Panc1 (cell line): ENCODE data around the gene GRM7. TPM values are rescaled to one million over a fixed set of nuclear protein-coding genes. Genes with fewer than 3 reads are reported as not detected.

Experiments used
- ATAC-seq: fragments of 200-7000 bp; cut with Tn5 transposase; 2 replicates; pipeline ENCODE4 v1.9.1; 2020; ENCODE audit warnings: mild to moderate bottlenecking, moderate library complexity
- BruUV-seq: library from RNA; stranded (reverse); fragments of 400-500 nt; replicated peaks from 2 replicates; lab custom pipeline; 2021; lab: Mats Ljungman, UMichigan
- CTCF ChIA-PET: fragments of 300-600 bp; sonication (Branson Sonifier 250); formaldehyde crosslinking; loops from one replicate; lab custom pipeline; 2022; ENCODE audit warnings: antibody characterized with exemption; lab: Charles Lee
- POLR2A ChIA-PET: fragments of 300-600 bp; sonication (Branson Sonifier 250); formaldehyde crosslinking; loops from one replicate; lab custom pipeline; 2022; ENCODE audit warnings: antibody characterized with exemption; lab: Charles Lee
- DNase-seq: peaks from one replicate; pipeline ENCODE4 v3.0.0-alpha.2; 2010; ENCODE audit warnings: low read depth, low spot score
- H3K27ac ChIP-seq: 2 replicates; pipeline ENCODE4 v1.5.1; 2011; ENCODE audit warnings: mild to moderate bottlenecking, low read length, inconsistent platforms
- H3K27me3 ChIP-seq: fragments of 200-500 bp; sonication (Bioruptor generic); 2 replicates; pipeline ENCODE4 v1.6.0; 2014; ENCODE audit warnings: low read length, inconsistent platforms; ENCODE audit not compliant: control insufficient read depth, insufficient read depth
- H3K36me3 ChIP-seq: fragments of 200-500 bp; sonication (Bioruptor generic); 2 replicates; pipeline ENCODE4 v1.5.1; 2014; ENCODE audit warnings: inconsistent platforms, mild to moderate bottlenecking, low read length, moderate library complexity; ENCODE audit not compliant: control insufficient read depth, insufficient read depth
- H3K4me1 ChIP-seq: 2 replicates; pipeline ENCODE4 v1.5.1; 2011; ENCODE audit warnings: inconsistent platforms, mild to moderate bottlenecking, low read length, moderate library complexity; ENCODE audit not compliant: control insufficient read depth, insufficient read depth
- H3K4me3 ChIP-seq, 2 experiments: 2 replicates each; pipeline ENCODE4 v1.5.1; 2011 to 2012; ENCODE audit warnings: low read depth in 2 of 2, low read length in 2 of 2, mild to moderate bottlenecking in 2 of 2, inconsistent platforms in 1 of 2, moderate library complexity in 1 of 2
- H3K9me3 ChIP-seq: fragments of 200-500 bp; sonication (Bioruptor generic); 2 replicates; pipeline ENCODE4 v1.5.1; 2014; ENCODE audit warnings: low read depth, mild to moderate bottlenecking, inconsistent platforms, low read length, moderate library complexity; ENCODE audit not compliant: control insufficient read depth, insufficient read depth
- CTCF ChIP-seq: fragments of 450-650 bp; IDR thresholded peaks from 2 replicates; pipeline ENCODE4 v1.5.1; 2017; ENCODE audit warnings: mild to moderate bottlenecking
- POLR2AphosphoS5 ChIP-seq: IDR thresholded peaks from 2 replicates; pipeline ENCODE4 v1.6.1; 2012; ENCODE audit warnings: mild to moderate bottlenecking, low read depth, low read length, moderate library complexity
- SIN3A ChIP-seq: IDR thresholded peaks from 2 replicates; pipeline ENCODE4 v1.6.1; 2012; ENCODE audit warnings: low read depth, mild to moderate bottlenecking, low read length, moderate library complexity, borderline replicate concordance; ENCODE audit not compliant: insufficient read depth
- TCF7L2 ChIP-seq: IDR thresholded peaks from 2 replicates; pipeline ENCODE4 v1.6.1; 2011; ENCODE audit warnings: mild to moderate bottlenecking, low read depth, low read length, inconsistent platforms
- in situ Hi-C: cut with HindIII; loops from 2 replicates; pipeline ENCODE4 v1.10.0; 2016; ENCODE audit warnings: low sequenced_read_pairs, low pct_unique_long_range_greater_than_20kb
- intact Hi-C: fragments of 100-400 bp; cut with micrococcal nuclease; formaldehyde crosslinking; loops from one replicate; pipeline ENCODE4 v1.10.0; 2022; ENCODE audit not compliant: unreplicated experiment
- total RNA-seq: library from RNA; stranded (reverse); gene quantifications from one replicate; pipeline ENCODE4 v1.2.1, GENCODE V29; 2021; ENCODE audit not compliant: unreplicated experiment
- TF ChIP-seq, protein P1 (sequence below), 2 experiments: IDR thresholded peaks; 2 replicates each; pipeline ENCODE4 v1.6.1; 2011 to 2012; ENCODE audit warnings: low read depth in 2 of 2, control low read depth in 1 of 2, low read length in 1 of 2, mild to moderate bottlenecking in 1 of 2, moderate library complexity in 1 of 2; ENCODE audit not compliant: insufficient read depth in 1 of 2

Gene GRM7
- total RNA-seq, 1 experiment from 2014 or later, result not detected

- ChIA-PET POLR2A (no interaction called here), CTCF (no interaction called here)
- no TSS peak for BruUV-seq
- no peak for TF ChIP-seq TCF7L2
- TF ChIP-seq POLR2AphosphoS5, result no peak
- TF ChIP-seq SIN3A, result no peak
- Histone ChIP-seq H3K4me1 (no peaks in the 10 kb centered on the region), H3K27ac (no peak overlapping the region), H3K36me3 (no peaks in the 10 kb centered on the region), H3K27me3 (no peaks in the 10 kb centered on the region), H3K9me3 (no peaks in the 10 kb centered on the region), H3K4me3 (no peak overlapping the region)
- in situ Hi-C loops, result no loop called here
- no peak for DNase-seq
- intact Hi-C loops, result no loop called here
- ATAC-seq, result no peak
Observed at GRCh38 chr3:7346364-7346763, 485.4 kb downstream of the GRM7 start.

DNA sequence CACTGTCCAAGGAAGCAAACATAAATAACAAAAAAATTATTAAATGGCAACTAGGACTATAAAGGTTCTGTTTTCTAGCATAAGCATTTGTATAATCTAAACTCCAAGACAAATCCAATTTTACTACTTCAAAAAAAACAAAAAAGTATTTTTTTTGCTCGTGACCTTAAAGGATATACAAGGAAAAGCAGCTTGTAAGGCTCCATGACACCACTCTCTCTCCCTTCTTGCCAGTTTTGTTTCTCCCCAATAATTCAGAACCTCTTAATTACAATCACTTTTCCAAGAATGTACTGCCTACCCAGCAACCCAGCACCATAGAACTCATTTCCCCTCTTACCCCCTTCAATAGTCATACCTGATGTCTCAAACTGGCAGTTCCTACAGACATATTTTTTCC, 496.2 kb downstream of the GRM7 start:
- ChIA-PET POLR2A (interaction anchor here (0.6 kb wide), 1 partner anchor 165 kb away, joined by 3 read pairs; no protein-coding TSS in a partner anchor), CTCF (no interaction called here)
- Histone ChIP-seq H3K27me3 (no peaks in the 10 kb centered on the region), H3K4me3 (no peak overlapping the region), H3K9me3 (no peaks in the 10 kb centered on the region), H3K4me1 (no peaks in the 10 kb centered on the region), H3K27ac (no peak overlapping the region), H3K36me3 (no peaks in the 10 kb centered on the region)
- DNase-seq (no peak), ATAC-seq (no peak)
- BruUV-seq, result no TSS peak
- TF ChIP-seq TCF7L2 (no peak), SIN3A (no peak), POLR2AphosphoS5 (no peak), CTCF (no peak)
- TF ChIP-seq, protein P1, sequence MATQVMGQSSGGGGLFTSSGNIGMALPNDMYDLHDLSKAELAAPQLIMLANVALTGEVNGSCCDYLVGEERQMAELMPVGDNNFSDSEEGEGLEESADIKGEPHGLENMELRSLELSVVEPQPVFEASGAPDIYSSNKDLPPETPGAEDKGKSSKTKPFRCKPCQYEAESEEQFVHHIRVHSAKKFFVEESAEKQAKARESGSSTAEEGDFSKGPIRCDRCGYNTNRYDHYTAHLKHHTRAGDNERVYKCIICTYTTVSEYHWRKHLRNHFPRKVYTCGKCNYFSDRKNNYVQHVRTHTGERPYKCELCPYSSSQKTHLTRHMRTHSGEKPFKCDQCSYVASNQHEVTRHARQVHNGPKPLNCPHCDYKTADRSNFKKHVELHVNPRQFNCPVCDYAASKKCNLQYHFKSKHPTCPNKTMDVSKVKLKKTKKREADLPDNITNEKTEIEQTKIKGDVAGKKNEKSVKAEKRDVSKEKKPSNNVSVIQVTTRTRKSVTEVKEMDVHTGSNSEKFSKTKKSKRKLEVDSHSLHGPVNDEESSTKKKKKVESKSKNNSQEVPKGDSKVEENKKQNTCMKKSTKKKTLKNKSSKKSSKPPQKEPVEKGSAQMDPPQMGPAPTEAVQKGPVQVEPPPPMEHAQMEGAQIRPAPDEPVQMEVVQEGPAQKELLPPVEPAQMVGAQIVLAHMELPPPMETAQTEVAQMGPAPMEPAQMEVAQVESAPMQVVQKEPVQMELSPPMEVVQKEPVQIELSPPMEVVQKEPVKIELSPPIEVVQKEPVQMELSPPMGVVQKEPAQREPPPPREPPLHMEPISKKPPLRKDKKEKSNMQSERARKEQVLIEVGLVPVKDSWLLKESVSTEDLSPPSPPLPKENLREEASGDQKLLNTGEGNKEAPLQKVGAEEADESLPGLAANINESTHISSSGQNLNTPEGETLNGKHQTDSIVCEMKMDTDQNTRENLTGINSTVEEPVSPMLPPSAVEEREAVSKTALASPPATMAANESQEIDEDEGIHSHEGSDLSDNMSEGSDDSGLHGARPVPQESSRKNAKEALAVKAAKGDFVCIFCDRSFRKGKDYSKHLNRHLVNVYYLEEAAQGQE (IDR thresholded peaks at IDR 0.05; ENCODE audit: insufficient read depth in 1 of 2, low read depth in 2 of 2, low read length in 1 of 2), result no peak
- in situ Hi-C loops, result no loop called here
- intact Hi-C loops, result no loop called here

DNA sequence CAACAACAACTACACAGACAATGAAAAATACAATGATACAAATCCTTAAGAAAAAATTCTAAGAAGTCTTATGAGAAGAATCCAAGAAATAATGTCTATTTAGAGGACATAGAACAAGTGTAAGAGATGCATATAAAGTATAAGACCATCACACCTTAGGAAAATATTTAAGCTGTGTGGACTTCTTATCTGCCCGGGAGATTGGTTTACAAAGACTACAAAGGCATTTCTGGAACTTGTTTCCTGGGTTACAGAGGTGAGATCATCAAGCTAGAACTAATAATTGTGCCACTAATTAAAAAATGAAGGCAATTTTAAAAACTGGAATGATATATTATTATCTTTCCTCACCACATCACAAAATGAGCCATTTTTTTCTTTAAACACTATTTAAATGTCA, 507.1 kb downstream of the GRM7 start:
- no peak overlapping the region for H3K27ac ChIP-seq
- ATAC-seq, result no peak
- H3K27me3 ChIP-seq, result no peaks in the 10 kb centered on the region
- no TSS peak for BruUV-seq
- no peak overlapping the region for H3K4me3 ChIP-seq
- H3K36me3 ChIP-seq, result no peaks in the 10 kb centered on the region
- H3K4me1 ChIP-seq, result no peaks in the 10 kb centered on the region
- in situ Hi-C loops (no loop called here), intact Hi-C loops (no loop called here)
- no peaks in the 10 kb centered on the region for H3K9me3 ChIP-seq
- CTCF ChIA-PET, result no interaction called here
- DNase-seq, result no peak
- POLR2A ChIA-PET, result no interaction called here
- TF ChIP-seq CTCF (no peak), TCF7L2 (no peak), SIN3A (no peak), POLR2AphosphoS5 (no peak)
- TF ChIP-seq, protein P1 (IDR thresholded peaks at IDR 0.05; ENCODE audit: insufficient read depth in 1 of 2, low read depth in 2 of 2, low read length in 1 of 2), result no peak
